K562 (cell line): ENCODE measurements around the gene AKT1S1.

Source experiments
- CTCF ChIP-seq, 3 experiments: IDR thresholded peaks in 2 of 3; conservative IDR thresholded peaks in 1 of 3; 2 replicates each; pipeline ENCODE4 v1.5.1; 2011 to 2012; ENCODE audit warnings: low read length in 3 of 3, mild to moderate bottlenecking in 3 of 3, control low read depth in 2 of 3, improper control_type of control experiment in 1 of 3, inconsistent platforms in 1 of 3, low read depth in 1 of 3, mixed read lengths in 1 of 3, moderate library complexity in 1 of 3; ENCODE audit not compliant: insufficient read depth in 2 of 3
- EZH2 ChIP-seq: IDR thresholded peaks from 2 replicates; pipeline ENCODE4 v1.6.1; 2012; ENCODE audit warnings: low read depth, mild to moderate bottlenecking, inconsistent platforms, low read length, borderline replicate concordance
- SRF ChIP-seq, 2 experiments: fragments of 250-450, 450-650 bp in 1 of 2; sonication (Bioruptor Pico) in 1 of 2; sonication (generic) in 1 of 2; formaldehyde crosslinking; IDR thresholded peaks; 2 replicates each; pipeline versions ENCODE4 v1.5.0 to v1.5.1; 2020 to 2022; ENCODE audit warnings: mild to moderate bottlenecking in 1 of 2, missing genetic modification reagents in 1 of 2

GRCh38 chr19:49882643-49883042 lies 5.5 kb upstream of the AKT1S1 start:
- TF ChIP-seq EZH2 (no peak), CTCF (IDR thresholded peaks at IDR 0.05 in 2 of 3, conservative IDR thresholded peaks at IDR 0.05 in 1 of 3; ENCODE audit: insufficient read depth in 2 of 3, low read depth in 1 of 3, low read length in 3 of 3) (no peak), SRF (CRISPR knock-in tag; IDR thresholded peaks at IDR 0.05) (no peak)
